Activated gamma-delta T cell treated with Interleukin-2 at 50 U/mL for 16 hours (primary cell): ENCODE results near the gene STRA6.

Source experiments
- DNase-seq: peaks from one replicate; pipeline ENCODE4 v3.0.0-alpha.2; 2020

STRA6 gene

GRCh38 chr15:74158855-74159650, 43.5 kb downstream of the STRA6 start:
- no peak for DNase-seq

GRCh38 chr15:74157868-74158827, 44.4 kb downstream of the STRA6 start:
- DNase-seq = no peak

GRCh38 chr15:74156678-74157411, 45.7 kb downstream of the STRA6 start:
- DNase-seq = no peak

- DNase-seq = no peak
Observed at GRCh38 chr15:74155766-74156417, 46.7 kb downstream of the STRA6 start.

- DNase-seq = no peak
Observed at GRCh38 chr15:74147051-74147450, 55.5 kb downstream of the STRA6 start.

GRCh38 chr15:74146277-74146800, 56.2 kb downstream of the STRA6 start:
- no peak for DNase-seq

GRCh38 chr15:74144153-74144775, 58.3 kb downstream of the STRA6 start:
- DNase-seq = no peak

GRCh38 chr15:74141591-74141990, 61.0 kb downstream of the STRA6 start:
- no peak for DNase-seq

- no peak for DNase-seq
Observed at GRCh38 chr15:74138642-74139041, 63.9 kb downstream of the STRA6 start.

- DNase-seq = no peak
Observed at GRCh38 chr15:74137537-74137894, 65.1 kb downstream of the STRA6 start.

- no peak for DNase-seq
Observed at GRCh38 chr15:74136814-74137536, 65.6 kb downstream of the STRA6 start.

GRCh38 chr15:74136540-74136813, 66.1 kb downstream of the STRA6 start:
- DNase-seq = no peak

GRCh38 chr15:74135041-74135565, 67.5 kb downstream of the STRA6 start:
- no peak for DNase-seq

- DNase-seq = no peak
Observed at GRCh38 chr15:74134387-74135027, 68.1 kb downstream of the STRA6 start.

- no peak for DNase-seq
Observed at GRCh38 chr15:74133694-74134386, 68.7 kb downstream of the STRA6 start.

GRCh38 chr15:74132681-74133651, 69.6 kb downstream of the STRA6 start:
- DNase-seq = no peak

- no peak for DNase-seq
Observed at GRCh38 chr15:74131628-74132413, 70.8 kb downstream of the STRA6 start.
